ENCODE data around the gene HNRNPC. TPM values are rescaled to one million over a fixed set of nuclear protein-coding genes. Genes with fewer than 3 reads are reported as not detected.
"Not testable (repeated sequence)": the region's sequence is repeated elsewhere in the genome, so short reads cannot be mapped to it uniquely, and the experiment has no call there.

HNRNPC gene
- total RNA-seq, 2 experiments from 2014 or later = 1,155 to 1,665 TPM

- H3K4me1 Mint-ChIP-seq = peaks cover 4% of the 10 kb centered on the region
- H3K27me3 Mint-ChIP-seq = no peaks in the 10 kb centered on the region
- no peak for DNase-seq
- peak; percentile 37 for ATAC-seq
- no peaks in the 10 kb centered on the region for H3K9me3 Mint-ChIP-seq (ENCODE audit: low read depth)
- POLR2A ChIA-PET = interaction anchor here (1.0 to 1.5 kb wide), 2 partner anchors 12 to 88 kb away, joined by 3 to 4 read pairs; no protein-coding TSS in a partner anchor
- peak overlapping the region; percentile 13 for H3K27ac Mint-ChIP-seq
- no peaks in the 10 kb centered on the region for H3K36me3 Mint-ChIP-seq (ENCODE audit: low read depth)
- CTCF ChIA-PET = interaction anchor here (1.3 to 1.4 kb wide), 2 partner anchors 177 to 280 kb away, joined by 3 to 4 read pairs; no protein-coding TSS in a partner anchor
- peak overlapping the region; percentile 53 for H3K4me3 Mint-ChIP-seq
- intact Hi-C loops (cut with DNase I, micrococcal nuclease) = no loop called here
These were observed 77.9 kb downstream of the HNRNPC start for GRCh38 chr14:21191261-21191808.

- Mint-ChIP-seq H3K36me3 (ENCODE audit: low read depth) (no peaks in the 10 kb centered on the region), H3K27ac (no peak overlapping the region), H3K27me3 (peaks cover 7% of the 10 kb centered on the region), H3K4me1 (no peaks in the 10 kb centered on the region), H3K4me3 (no peak overlapping the region), H3K9me3 (ENCODE audit: low read depth) (no peaks in the 10 kb centered on the region)
- POLR2A ChIA-PET = no interaction called here
- intact Hi-C loops (cut with DNase I, micrococcal nuclease) = no loop called here
- ATAC-seq = no peak
- no peak for DNase-seq
- CTCF ChIA-PET = no interaction called here
These were observed 83.8 kb downstream of the HNRNPC start for GRCh38 chr14:21185491-21185890.

GRCh38 chr14:21184254-21184653, 85.0 kb downstream of the HNRNPC start:
- CTCF ChIA-PET = interaction anchor here (0.6 to 1.0 kb wide), 2 partner anchors 61 to 81 kb away, joined by 3 read pairs; no protein-coding TSS in a partner anchor
- Mint-ChIP-seq H3K27me3 (peaks cover 7% of the 10 kb centered on the region), H3K4me1 (no peaks in the 10 kb centered on the region), H3K36me3 (ENCODE audit: low read depth) (no peaks in the 10 kb centered on the region), H3K9me3 (ENCODE audit: low read depth) (no peaks in the 10 kb centered on the region), H3K4me3 (no peak overlapping the region), H3K27ac (no peak overlapping the region)
- no peak for DNase-seq
- ATAC-seq = no peak
- intact Hi-C loops (cut with DNase I, micrococcal nuclease) = no loop called here
- POLR2A ChIA-PET = interaction anchor here (0.6 kb wide), 1 partner anchor 49 kb away, joined by 3 read pairs; no protein-coding TSS in a partner anchor

- POLR2A ChIA-PET = interaction anchor here (0.7 kb wide), 1 partner anchor 15 kb away, joined by 3 read pairs; no protein-coding TSS in a partner anchor
- Mint-ChIP-seq H3K27ac (no peak overlapping the region), H3K9me3 (ENCODE audit: low read depth) (no peaks in the 10 kb centered on the region), H3K4me1 (no peaks in the 10 kb centered on the region), H3K27me3 (peaks cover 7% of the 10 kb centered on the region), H3K4me3 (no peak overlapping the region), H3K36me3 (ENCODE audit: low read depth) (no peaks in the 10 kb centered on the region)
- CTCF ChIA-PET = interaction anchor here (0.6 kb wide), 2 partner anchors 34 to 341 kb away, joined by 3 read pairs; no protein-coding TSS in a partner anchor
- ATAC-seq (no peak), DNase-seq (no peak)
- intact Hi-C loops (cut with DNase I, micrococcal nuclease) = no loop called here
These were observed 87.1 kb downstream of the HNRNPC start for GRCh38 chr14:21182166-21182565.

- intact Hi-C loops (cut with DNase I, micrococcal nuclease) = no loop called here
- no peaks in the 10 kb centered on the region for H3K9me3 Mint-ChIP-seq (ENCODE audit: low read depth)
These were observed 98.1 kb downstream of the HNRNPC start for GRCh38 chr14:21171128-21171527.

GRCh38 chr14:21169573-21169972, 99.7 kb downstream of the HNRNPC start:
- CTCF ChIA-PET = no interaction called here
- POLR2A ChIA-PET = no interaction called here
- DNase-seq = no peak
- H3K27me3 Mint-ChIP-seq = peaks cover 6% of the 10 kb centered on the region
- H3K9me3 Mint-ChIP-seq (ENCODE audit: low read depth) = no peaks in the 10 kb centered on the region
- intact Hi-C loops (cut with DNase I, micrococcal nuclease) = no loop called here
- no peaks in the 10 kb centered on the region for H3K4me1 Mint-ChIP-seq
- no peak overlapping the region for H3K27ac Mint-ChIP-seq
- H3K36me3 Mint-ChIP-seq (ENCODE audit: low read depth) = no peaks in the 10 kb centered on the region
- no peak overlapping the region for H3K4me3 Mint-ChIP-seq
- no peak for ATAC-seq

More at GRCh38 chr14:21171128-21171527, 98.1 kb downstream of the HNRNPC start:
- H3K27me3 Mint-ChIP-seq = peaks cover 6% of the 10 kb centered on the region
- ATAC-seq (no peak), DNase-seq (no peak)
- H3K27ac Mint-ChIP-seq = no peak overlapping the region
- no peaks in the 10 kb centered on the region for H3K4me1 Mint-ChIP-seq
- H3K4me3 Mint-ChIP-seq = no peak overlapping the region
- no peaks in the 10 kb centered on the region for H3K36me3 Mint-ChIP-seq (ENCODE audit: low read depth)
- POLR2A ChIA-PET = no interaction called here
- CTCF ChIA-PET = no interaction called here

- no peaks in the 10 kb centered on the region for H3K36me3 Mint-ChIP-seq (ENCODE audit: low read depth)
- H3K4me3 Mint-ChIP-seq = no peak overlapping the region
- H3K27me3 Mint-ChIP-seq = peaks cover 11% of the 10 kb centered on the region
- ChIA-PET POLR2A (no interaction called here), CTCF (interaction anchor here (1.6 kb wide), 1 partner anchor 12 kb away, joined by 5 read pairs; the partner anchor contains the start of gene OR5AU1)
- ATAC-seq (no peak), DNase-seq (no peak)
- no peak overlapping the region for H3K27ac Mint-ChIP-seq
- intact Hi-C loops (cut with DNase I, micrococcal nuclease) = no loop called here
- no peaks in the 10 kb centered on the region for H3K4me1 Mint-ChIP-seq
- no peaks in the 10 kb centered on the region for H3K9me3 Mint-ChIP-seq (ENCODE audit: low read depth)
These were observed 101.2 kb downstream of the HNRNPC start for GRCh38 chr14:21168055-21168454.

GRCh38 chr14:21165670-21166069, 103.6 kb downstream of the HNRNPC start:
- DNase-seq; intact Hi-C loops (cut with DNase I, micrococcal nuclease): not testable (repeated sequence)
- CTCF ChIA-PET = interaction anchor here (0.6 kb wide), 2 partner anchors 313 to 499 kb away, joined by 3 read pairs; no protein-coding TSS in a partner anchor

GRCh38 chr14:21165002-21165605, 104.1 kb downstream of the HNRNPC start:
- H3K4me3 Mint-ChIP-seq; H3K9me3 Mint-ChIP-seq (ENCODE audit: low read depth); ATAC-seq; POLR2A ChIA-PET; H3K27ac Mint-ChIP-seq; intact Hi-C loops (cut with DNase I, micrococcal nuclease); H3K4me1 Mint-ChIP-seq; H3K36me3 Mint-ChIP-seq (ENCODE audit: low read depth); DNase-seq: not testable (repeated sequence)
- CTCF ChIA-PET = interaction anchor here (0.6 kb wide), 1 partner anchor 500 kb away, joined by 3 read pairs; no protein-coding TSS in a partner anchor
- peaks cover 18% of the 10 kb centered on the region for H3K27me3 Mint-ChIP-seq

More at GRCh38 chr14:21165670-21166069, 103.6 kb downstream of the HNRNPC start:
- H3K4me3 Mint-ChIP-seq; H3K4me1 Mint-ChIP-seq; H3K27ac Mint-ChIP-seq; POLR2A ChIA-PET; H3K36me3 Mint-ChIP-seq (ENCODE audit: low read depth); ATAC-seq; H3K9me3 Mint-ChIP-seq (ENCODE audit: low read depth): not testable (repeated sequence)
- H3K27me3 Mint-ChIP-seq = peaks cover 18% of the 10 kb centered on the region

GRCh38 chr14:21163871-21164291, 105.4 kb downstream of the HNRNPC start:
- Mint-ChIP-seq H3K4me3 (no peak overlapping the region), H3K4me1 (no peaks in the 10 kb centered on the region), H3K27ac (no peak overlapping the region), H3K27me3 (peaks cover 18% of the 10 kb centered on the region), H3K9me3 (ENCODE audit: low read depth) (no peaks in the 10 kb centered on the region), H3K36me3 (ENCODE audit: low read depth) (no peaks in the 10 kb centered on the region)
- no peak for DNase-seq
- intact Hi-C loops (cut with DNase I, micrococcal nuclease) = no loop called here
- CTCF ChIA-PET = interaction anchor here (1.3 kb wide), 1 partner anchor 45 kb away, joined by 4 read pairs; no protein-coding TSS in a partner anchor
- POLR2A ChIA-PET = no interaction called here
- ATAC-seq = no peak

GRCh38 chr14:21162081-21162480, 107.2 kb downstream of the HNRNPC start:
- ChIA-PET CTCF (interaction anchor here (0.7 to 0.8 kb wide), 2 partner anchors 69 to 162 kb away, joined by 3 read pairs; no protein-coding TSS in a partner anchor), POLR2A (no interaction called here)
- Mint-ChIP-seq H3K4me3 (no peak overlapping the region), H3K9me3 (ENCODE audit: low read depth) (no peaks in the 10 kb centered on the region), H3K27ac (no peak overlapping the region), H3K4me1 (no peaks in the 10 kb centered on the region), H3K36me3 (ENCODE audit: low read depth) (no peaks in the 10 kb centered on the region), H3K27me3 (peaks cover 26% of the 10 kb centered on the region)
- no peak for DNase-seq
- ATAC-seq = no peak
- intact Hi-C loops (cut with DNase I, micrococcal nuclease) = no loop called here

All from activated CD4-positive, alpha-beta T cell treated with anti-CD3 and anti-CD28 coated beads for 36 hours (primary cell).